HEK293 (cell line): ENCODE data around the gene S100A6.

Experiments used
- CTCF ChIP-seq: fragments of 450-650 bp; formaldehyde crosslinking; IDR thresholded peaks from 2 replicates; pipeline ENCODE4 v1.5.1; 2016; ENCODE audit warnings: missing biosample characterization, missing genetic modification characterization
- EGR2 ChIP-seq: fragments of 450-650 bp; formaldehyde crosslinking; IDR thresholded peaks from 2 replicates; pipeline ENCODE4 v1.5.1; 2016; ENCODE audit warnings: low read depth, missing biosample characterization, missing genetic modification characterization
- FEZF1 ChIP-seq: fragments of 450-650 bp; formaldehyde crosslinking; IDR thresholded peaks from 2 replicates; pipeline ENCODE4 v1.5.1; 2016; ENCODE audit warnings: missing biosample characterization, missing genetic modification characterization
- INSM2 ChIP-seq: fragments of 450-650 bp; formaldehyde crosslinking; IDR thresholded peaks from 2 replicates; pipeline ENCODE4 v1.5.1; 2016; ENCODE audit warnings: missing biosample characterization, missing genetic modification characterization
- KLF16 ChIP-seq: fragments of 450-650 bp; formaldehyde crosslinking; IDR thresholded peaks from 2 replicates; pipeline ENCODE4 v1.5.1; 2017; ENCODE audit warnings: missing biosample characterization, missing genetic modification characterization
- MEIS1 ChIP-seq: sonication (generic); formaldehyde crosslinking; IDR thresholded peaks from 2 replicates; pipeline ENCODE4 v1.8.1; 2022; ENCODE audit warnings: missing genetic modification reagents, mild to moderate bottlenecking, borderline replicate concordance
- PATZ1 ChIP-seq: fragments of 450-650 bp; formaldehyde crosslinking; IDR thresholded peaks from 2 replicates; pipeline ENCODE4 v1.5.1; 2016; ENCODE audit warnings: missing biosample characterization, missing genetic modification characterization
- RBAK ChIP-seq: fragments of 450-650 bp; formaldehyde crosslinking; IDR thresholded peaks from 2 replicates; pipeline ENCODE4 v1.5.1; 2016; ENCODE audit warnings: missing biosample characterization, missing genetic modification characterization
- SP2 ChIP-seq: fragments of 450-650 bp; formaldehyde crosslinking; IDR thresholded peaks from 2 replicates; pipeline ENCODE4 v1.5.1; 2016; ENCODE audit warnings: missing biosample characterization, missing genetic modification characterization
- SP3 ChIP-seq: fragments of 450-650 bp; formaldehyde crosslinking; IDR thresholded peaks from 2 replicates; pipeline ENCODE4 v1.5.1; 2016; ENCODE audit warnings: missing biosample characterization, missing genetic modification characterization
- YY2 ChIP-seq: fragments of 450-650 bp; formaldehyde crosslinking; IDR thresholded peaks from 2 replicates; pipeline ENCODE4 v1.5.1; 2016; ENCODE audit warnings: missing biosample characterization, missing genetic modification characterization
- ZNF132 ChIP-seq: fragments of 450-650 bp; formaldehyde crosslinking; IDR thresholded peaks from 2 replicates; pipeline ENCODE4 v1.5.1; 2017; ENCODE audit warnings: missing biosample characterization, missing genetic modification characterization, borderline replicate concordance
- ZNF23 ChIP-seq: fragments of 450-650 bp; formaldehyde crosslinking; IDR thresholded peaks from 2 replicates; pipeline ENCODE4 v1.5.1; 2016; ENCODE audit warnings: missing biosample characterization, missing genetic modification characterization, borderline replicate concordance
- ZNF24 ChIP-seq: fragments of 450-650 bp; formaldehyde crosslinking; IDR thresholded peaks from 2 replicates; pipeline ENCODE4 v1.5.1; 2016; ENCODE audit warnings: missing biosample characterization, missing genetic modification characterization
- ZNF311 ChIP-seq: fragments of 450-650 bp; formaldehyde crosslinking; IDR thresholded peaks from 2 replicates; pipeline ENCODE4 v1.5.1; 2017; ENCODE audit warnings: missing biosample characterization, missing genetic modification characterization, borderline replicate concordance
- ZNF335 ChIP-seq: fragments of 450-650 bp; formaldehyde crosslinking; conservative IDR thresholded peaks from 2 replicates; pipeline ENCODE4 v1.5.1; 2016; ENCODE audit warnings: missing biosample characterization, missing genetic modification characterization
- ZNF398 ChIP-seq: fragments of 450-650 bp; formaldehyde crosslinking; IDR thresholded peaks from 2 replicates; pipeline ENCODE4 v1.5.1; 2017; ENCODE audit warnings: missing biosample characterization, missing genetic modification characterization
- ZNF510 ChIP-seq: fragments of 450-650 bp; formaldehyde crosslinking; IDR thresholded peaks from 2 replicates; pipeline ENCODE4 v1.5.1; 2018; ENCODE audit warnings: mild to moderate bottlenecking, missing genetic modification characterization, missing biosample characterization; ENCODE audit not compliant: insufficient replicate concordance
- ZNF626 ChIP-seq: fragments of 450-650 bp; sonication (Bioruptor Pico); formaldehyde crosslinking; IDR thresholded peaks from 2 replicates; pipeline ENCODE4 v1.5.1; 2018; ENCODE audit warnings: missing biosample characterization, missing genetic modification characterization, inconsistent platforms
- ZNF629 ChIP-seq: fragments of 450-650 bp; formaldehyde crosslinking; IDR thresholded peaks from 2 replicates; pipeline ENCODE4 v1.5.1; 2017; ENCODE audit warnings: missing biosample characterization, missing genetic modification characterization
- ZNF768 ChIP-seq: fragments of 450-650 bp; formaldehyde crosslinking; IDR thresholded peaks from 2 replicates; pipeline ENCODE4 v1.5.1; 2018; ENCODE audit warnings: missing biosample characterization, mild to moderate bottlenecking, missing genetic modification characterization
- ZNF777 ChIP-seq: fragments of 450-650 bp; formaldehyde crosslinking; IDR thresholded peaks from 2 replicates; pipeline ENCODE4 v1.5.1; 2017; ENCODE audit warnings: missing biosample characterization, missing genetic modification characterization, borderline replicate concordance
- ZNF792 ChIP-seq: fragments of 450-650 bp; formaldehyde crosslinking; IDR thresholded peaks from 2 replicates; pipeline ENCODE4 v1.5.1; 2016; ENCODE audit warnings: missing biosample characterization, missing genetic modification characterization
- ZSCAN18 ChIP-seq: fragments of 450-650 bp; formaldehyde crosslinking; IDR thresholded peaks from 2 replicates; pipeline ENCODE4 v1.5.1; 2016; ENCODE audit warnings: missing biosample characterization, missing genetic modification characterization
- TF ChIP-seq, protein P1 (sequence below): fragments of 450-650 bp; formaldehyde crosslinking; IDR thresholded peaks from 2 replicates; pipeline ENCODE4 v1.5.1; 2017; ENCODE audit warnings: missing biosample characterization, missing genetic modification characterization
- TF ChIP-seq, protein P2 (sequence below): fragments of 450-650 bp; formaldehyde crosslinking; IDR thresholded peaks from 2 replicates; pipeline ENCODE4; 2016; ENCODE audit warnings: missing biosample characterization, missing genetic modification characterization
- TF ChIP-seq, protein P3 (sequence below): fragments of 450-650 bp; formaldehyde crosslinking; IDR thresholded peaks from 2 replicates; pipeline ENCODE4 v1.5.1; 2017; ENCODE audit warnings: missing biosample characterization, mild to moderate bottlenecking, missing genetic modification characterization, moderate library complexity

The S100A6 gene

DNA sequence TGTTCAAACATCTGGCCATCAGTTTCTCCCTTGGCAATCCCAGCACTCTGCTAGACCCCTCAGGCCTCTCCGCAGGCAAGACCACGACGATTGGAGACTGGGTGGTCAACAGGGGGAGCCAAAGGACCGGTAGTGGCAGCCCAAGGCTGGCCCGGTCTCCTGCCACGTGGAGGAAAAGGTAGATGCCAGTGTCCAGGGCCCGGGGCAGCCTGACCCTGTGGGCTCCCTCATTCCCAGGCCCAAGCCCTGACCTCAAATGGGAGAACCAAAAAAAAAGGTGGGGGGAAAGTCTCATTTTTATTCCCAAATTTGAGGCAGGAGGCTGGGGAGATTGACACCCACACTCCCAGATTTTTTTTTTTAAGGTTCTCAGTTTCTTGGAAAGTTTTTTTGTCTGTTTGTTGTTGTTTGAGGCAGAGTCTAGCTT is 24.8 kb downstream of the S100A6 start (continued):
- TF ChIP-seq KLF16 (tag by site-specific recombination) (no peak), ZNF398 (no peak), SP2 (tag by site-specific recombination) (no peak), MEIS1 (CRISPR knock-in tag) (no peak), ZNF335 (tag by site-specific recombination) (peak; percentile 89), FEZF1 (tag by site-specific recombination) (no peak), EGR2 (tag by site-specific recombination) (no peak), YY2 (no peak), ZNF777 (tag by site-specific recombination) (no peak), SP3 (no peak), ZNF510 (tag by site-specific recombination) (no peak), ZSCAN18 (tag by site-specific recombination) (no peak), ZNF629 (no peak), ZNF768 (no peak), RBAK (tag by site-specific recombination) (no peak), INSM2 (no peak; the same call in 1 of the 2 replicates), ZNF626 (tag by site-specific recombination) (no peak), ZNF311 (no peak), ZNF23 (tag by site-specific recombination) (no peak), ZNF792 (no peak), ZNF132 (tag by site-specific recombination) (no peak), CTCF (tag by site-specific recombination) (peak; percentile 86), ZNF24 (tag by site-specific recombination) (no peak), PATZ1 (tag by site-specific recombination) (no peak)
- TF ChIP-seq, protein P1, sequence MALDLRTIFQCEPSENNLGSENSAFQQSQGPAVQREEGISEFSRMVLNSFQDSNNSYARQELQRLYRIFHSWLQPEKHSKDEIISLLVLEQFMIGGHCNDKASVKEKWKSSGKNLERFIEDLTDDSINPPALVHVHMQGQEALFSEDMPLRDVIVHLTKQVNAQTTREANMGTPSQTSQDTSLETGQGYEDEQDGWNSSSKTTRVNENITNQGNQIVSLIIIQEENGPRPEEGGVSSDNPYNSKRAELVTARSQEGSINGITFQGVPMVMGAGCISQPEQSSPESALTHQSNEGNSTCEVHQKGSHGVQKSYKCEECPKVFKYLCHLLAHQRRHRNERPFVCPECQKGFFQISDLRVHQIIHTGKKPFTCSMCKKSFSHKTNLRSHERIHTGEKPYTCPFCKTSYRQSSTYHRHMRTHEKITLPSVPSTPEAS (tag by site-specific recombination), result no peak
- TF ChIP-seq, protein P2, sequence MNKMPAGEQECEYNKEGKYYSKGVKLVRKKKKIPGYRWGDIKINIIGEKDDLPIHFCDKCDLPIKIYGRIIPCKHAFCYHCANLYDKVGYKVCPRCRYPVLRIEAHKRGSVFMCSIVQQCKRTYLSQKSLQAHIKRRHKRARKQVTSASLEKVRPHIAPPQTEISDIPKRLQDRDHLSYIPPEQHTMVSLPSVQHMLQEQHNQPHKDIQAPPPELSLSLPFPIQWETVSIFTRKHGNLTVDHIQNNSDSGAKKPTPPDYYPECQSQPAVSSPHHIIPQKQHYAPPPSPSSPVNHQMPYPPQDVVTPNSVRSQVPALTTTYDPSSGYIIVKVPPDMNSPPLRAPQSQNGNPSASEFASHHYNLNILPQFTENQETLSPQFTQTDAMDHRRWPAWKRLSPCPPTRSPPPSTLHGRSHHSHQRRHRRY, result no peak
- TF ChIP-seq, protein P3, sequence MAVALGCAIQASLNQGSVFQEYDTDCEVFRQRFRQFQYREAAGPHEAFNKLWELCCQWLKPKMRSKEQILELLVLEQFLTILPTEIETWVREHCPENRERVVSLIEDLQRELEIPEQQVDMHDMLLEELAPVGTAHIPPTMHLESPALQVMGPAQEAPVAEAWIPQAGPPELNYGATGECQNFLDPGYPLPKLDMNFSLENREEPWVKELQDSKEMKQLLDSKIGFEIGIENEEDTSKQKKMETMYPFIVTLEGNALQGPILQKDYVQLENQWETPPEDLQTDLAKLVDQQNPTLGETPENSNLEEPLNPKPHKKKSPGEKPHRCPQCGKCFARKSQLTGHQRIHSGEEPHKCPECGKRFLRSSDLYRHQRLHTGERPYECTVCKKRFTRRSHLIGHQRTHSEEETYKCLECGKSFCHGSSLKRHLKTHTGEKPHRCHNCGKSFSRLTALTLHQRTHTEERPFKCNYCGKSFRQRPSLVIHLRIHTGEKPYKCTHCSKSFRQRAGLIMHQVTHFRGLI (tag by site-specific recombination), result no peak
